H9 (cell line): ENCODE results near the gene TCERG1L. TPM values are rescaled to one million over a fixed set of nuclear protein-coding genes. Genes with fewer than 3 reads are reported as not detected.

Experiments
- DNase-seq: peaks from one replicate; pipeline ENCODE4 v3.0.0-alpha.2; 2017
- H2AFZ ChIP-seq: one replicate; pipeline ENCODE4 v1.6.1; 2013; ENCODE audit warnings: mild to moderate bottlenecking, low read length, control low read depth, moderate library complexity
- H2AK5ac ChIP-seq: 2 replicates; pipeline ENCODE4 v1.6.1; 2013; ENCODE audit warnings: low read length, control low read depth, mixed read lengths; ENCODE audit not compliant: insufficient read length
- H2BK120ac ChIP-seq: one replicate; pipeline ENCODE4 v1.6.1; 2013; ENCODE audit warnings: low read depth, mild to moderate bottlenecking, low read length, control low read depth, inconsistent platforms; ENCODE audit not compliant: poor library complexity, severe bottlenecking
- H2BK12ac ChIP-seq: 2 replicates; pipeline ENCODE4 v1.6.1; 2013; ENCODE audit warnings: low read length, control low read depth, mixed read lengths, low read depth; ENCODE audit not compliant: insufficient read length
- H2BK15ac ChIP-seq: 2 replicates; pipeline ENCODE4 v1.6.1; 2013; ENCODE audit warnings: low read depth, low read length, control low read depth
- H2BK20ac ChIP-seq: one replicate; pipeline ENCODE4 v1.6.1; 2013; ENCODE audit warnings: low read depth, mild to moderate bottlenecking, low read length, control low read depth, inconsistent platforms; ENCODE audit not compliant: poor library complexity, severe bottlenecking
- H2BK5ac ChIP-seq: 2 replicates; pipeline ENCODE4 v1.6.1; 2013; ENCODE audit warnings: low read length, control low read depth, mixed read lengths; ENCODE audit not compliant: insufficient read length
- H3K14ac ChIP-seq: 2 replicates; pipeline ENCODE4 v1.6.1; 2013; ENCODE audit warnings: low read length, control low read depth; ENCODE audit not compliant: insufficient read depth
- H3K18ac ChIP-seq: 2 replicates; pipeline ENCODE4 v1.6.1; 2013; ENCODE audit warnings: low read depth, mild to moderate bottlenecking, mixed read lengths, low read length, control low read depth; ENCODE audit not compliant: insufficient read length
- H3K23ac ChIP-seq: 2 replicates; pipeline ENCODE4 v1.6.1; 2013; ENCODE audit warnings: low read length, control low read depth, mixed read lengths, low read depth; ENCODE audit not compliant: insufficient read length
- H3K23me2 ChIP-seq: 2 replicates; pipeline ENCODE4 v1.6.1; 2013; ENCODE audit warnings: low read depth, mild to moderate bottlenecking, mixed read lengths, low read length, control low read depth; ENCODE audit not compliant: insufficient read length, poor library complexity, severe bottlenecking
- H3K27ac ChIP-seq: 2 replicates; pipeline ENCODE4 v1.5.1; 2013; ENCODE audit warnings: low read length, control low read depth, mixed read lengths, low read depth; ENCODE audit not compliant: insufficient read length
- H3K27me3 ChIP-seq: 2 replicates; pipeline ENCODE4 v1.6.1; 2013; ENCODE audit warnings: low read length, control low read depth, inconsistent platforms; ENCODE audit not compliant: insufficient read depth
- H3K4ac ChIP-seq: 2 replicates; pipeline ENCODE4 v1.6.1; 2013; ENCODE audit warnings: low read depth, mild to moderate bottlenecking, control low read depth, inconsistent platforms, low read length, moderate library complexity
- H3K4me1 ChIP-seq: 2 replicates; pipeline ENCODE4 v1.6.1; 2013; ENCODE audit warnings: low read length, control low read depth, inconsistent platforms; ENCODE audit not compliant: insufficient read depth
- H3K4me2 ChIP-seq: 2 replicates; pipeline ENCODE4 v1.6.1; 2013; ENCODE audit warnings: low read length, control low read depth, mixed read lengths; ENCODE audit not compliant: insufficient read length, insufficient read depth
- H3K56ac ChIP-seq: 2 replicates; pipeline ENCODE4 v1.6.1; 2013; ENCODE audit warnings: low read depth, mild to moderate bottlenecking, mixed read lengths, low read length, control low read depth; ENCODE audit not compliant: insufficient read length
- H3K79me1 ChIP-seq: 2 replicates; pipeline ENCODE4 v1.6.1; 2013; ENCODE audit warnings: low read depth, mild to moderate bottlenecking, moderate library complexity, low read length, control low read depth, inconsistent platforms; ENCODE audit not compliant: insufficient read depth, poor library complexity, severe bottlenecking
- H3K79me2 ChIP-seq: 2 replicates; pipeline ENCODE4 v1.6.1; 2013; ENCODE audit warnings: low read length, control low read depth, inconsistent platforms; ENCODE audit not compliant: insufficient read depth
- H3K9ac ChIP-seq: 2 replicates; pipeline ENCODE4 v1.6.1; 2013; ENCODE audit warnings: low read length, control low read depth, mixed read lengths; ENCODE audit not compliant: insufficient read length; ENCODE audit errors: extremely low read depth
- H3K9me3 ChIP-seq: one replicate; pipeline ENCODE4 v1.6.1; 2013; ENCODE audit warnings: low read depth, low read length, inconsistent platforms; ENCODE audit not compliant: control insufficient read depth
- H3T11ph ChIP-seq: one replicate; pipeline ENCODE4 v1.6.1; 2013; ENCODE audit warnings: mild to moderate bottlenecking, low read length, control low read depth, inconsistent platforms
- H4K20me1 ChIP-seq: one replicate; pipeline ENCODE4 v1.6.1; 2013; ENCODE audit not compliant: control insufficient read depth, insufficient read length, insufficient read depth
- H4K5ac ChIP-seq: 2 replicates; pipeline ENCODE4 v1.6.1; 2013; ENCODE audit warnings: low read depth, mild to moderate bottlenecking, mixed read lengths, low read length, control low read depth; ENCODE audit not compliant: insufficient read length
- H4K8ac ChIP-seq: replicated peaks from 2 replicates; pipeline ENCODE4 v1.6.1; 2013; ENCODE audit warnings: low read length, control low read depth, mixed read lengths, low read depth; ENCODE audit not compliant: insufficient read length
- H4K91ac ChIP-seq: 2 replicates; pipeline ENCODE4 v1.6.1; 2013; ENCODE audit warnings: low read depth, mild to moderate bottlenecking, moderate library complexity, mixed read lengths, low read length, control low read depth; ENCODE audit not compliant: insufficient read length
- H3K27ac Mint-ChIP-seq, 3 experiments: 2 replicates in 2 of 3; 3 replicates in 1 of 3; pipeline ENCODE4 v1.8.0; 2020 to 2021; ENCODE audit warnings: mixed read lengths in 3 of 3, mild to moderate bottlenecking in 1 of 3, moderate library complexity in 1 of 3
- H3K27me3 Mint-ChIP-seq: 2 replicates; pipeline ENCODE4 v1.8.0; 2021; ENCODE audit warnings: low read depth, mild to moderate bottlenecking, moderate library complexity, mixed read lengths
- H3K36me3 Mint-ChIP-seq, 3 experiments: 2 replicates in 2 of 3; 3 replicates in 1 of 3; pipeline ENCODE4 v1.8.0; 2020 to 2021; ENCODE audit warnings: low read depth in 3 of 3, mixed read lengths in 3 of 3; ENCODE audit not compliant: insufficient read depth in 1 of 3
- H3K4me1 Mint-ChIP-seq, 2 experiments: 2 replicates each; pipeline ENCODE4 v1.8.0; 2020; ENCODE audit warnings: mixed read lengths in 2 of 2
- H3K4me3 Mint-ChIP-seq, 2 experiments: 2 replicates in 1 of 2; 3 replicates in 1 of 2; pipeline ENCODE4 v1.8.0; 2020 to 2021; ENCODE audit warnings: mild to moderate bottlenecking in 2 of 2, mixed read lengths in 2 of 2, moderate library complexity in 1 of 2
- H3K9me3 Mint-ChIP-seq, 2 experiments: 2 replicates in 1 of 2; 3 replicates in 1 of 2; pipeline ENCODE4 v1.8.0; 2020; ENCODE audit warnings: mild to moderate bottlenecking in 2 of 2, mixed read lengths in 2 of 2, moderate library complexity in 1 of 2
- CTCF ChIP-seq: fragments of 200-600 bp; sonication (generic); conservative IDR thresholded peaks from 3 replicates; pipeline ENCODE4 v1.8.0; 2021; ENCODE audit warnings: antibody characterized with exemption, mild to moderate bottlenecking
- WGBS: extraction: QIAGEN DNeasy Blood & Tissue Kit; methylation state at CpG from one replicate; pipeline ENCODE4 v1.1.7; 2013; ENCODE audit warnings: missing lambda C conversion rate, low lambda C conversion rate, mixed read lengths; ENCODE audit not compliant: insufficient read length; ENCODE audit errors: extremely low coverage; 5-methylcytosine and 5-hydroxymethylcytosine counted together
- total RNA-seq: library from RNA; stranded (reverse); gene quantifications from 2 replicates; pipeline ENCODE4 v1.2.1, GENCODE V29; 2021

The TCERG1L gene
- total RNA-seq, 1 experiment from 2014 or later, result 3.3 TPM

GRCh38 chr10:131121511-131122035, 189.9 kb downstream of the TCERG1L start:
- peaks cover 5 to 26% (median 25%) of the 10 kb centered on the region in 3 experiments for H3K36me3 Mint-ChIP-seq

More at GRCh38 chr10:131121511-131122035, 189.9 kb downstream of the TCERG1L start:
- Histone ChIP-seq H4K20me1 (no peaks in the 10 kb centered on the region), H3K4me1 (peaks cover 2% of the 10 kb centered on the region; the same call in 1 of the 2 replicates), H4K91ac (no peak overlapping the region), H3K56ac (no peak overlapping the region), H3K18ac (no peak overlapping the region), H3K4ac (no peak overlapping the region), H2AFZ (no peak overlapping the region), H2BK12ac (no peak overlapping the region), H3K14ac (no peak overlapping the region; the same call in 1 of the 2 replicates), H3K23ac (no peak overlapping the region), H2BK15ac (no peak overlapping the region), H3K9ac (no peak overlapping the region), H3K4me2 (no peak overlapping the region), H2AK5ac (no peak overlapping the region), H4K8ac (no peak overlapping the region), H3K27me3 (no peaks in the 10 kb centered on the region), H3K79me2 (no peaks in the 10 kb centered on the region), H2BK20ac (no peak overlapping the region), H3K27ac (no peak overlapping the region), H2BK120ac (no peak overlapping the region), H2BK5ac (no peak overlapping the region), H3K79me1 (no peaks in the 10 kb centered on the region), H3K23me2 (peaks cover 2% of the 10 kb centered on the region), H4K5ac (no peak overlapping the region), H3K9me3 (peaks cover 8% of the 10 kb centered on the region), H3T11ph (no peak overlapping the region)
- Mint-ChIP-seq H3K27ac (no peak overlapping the region), H3K9me3 (peaks cover 15 to 23% of the 10 kb centered on the region in 2 experiments), H3K4me1 (peaks cover 5% of the 10 kb centered on the region in 2 experiments), H3K4me3 (no peak overlapping the region), H3K27me3 (peaks cover 1% of the 10 kb centered on the region; the same call in 1 of the 2 replicates)
- DNase-seq, result no peak
- no peak for TF ChIP-seq CTCF
- WGBS, result no CpG with 5 or more reads among the region's 11 CpGs
